Activated T-cell treated with anti-CD3 and anti-CD28 coated beads, Interleukin-2, amount 50 U/mL, for 24 hours (primary cell): ENCODE data around the gene CETP.
"Not testable (repeated sequence)": the region's sequence is repeated elsewhere in the genome, so short reads cannot be mapped to it uniquely, and the experiment has no call there.

Experiments
- DNase-seq: peaks from one replicate; pipeline ENCODE4 v3.0.0-alpha.2; 2020
- H3K27ac Mint-ChIP-seq: 2 replicates; pipeline ENCODE4 v1.8.0; 2020; ENCODE audit warnings: mild to moderate bottlenecking, mixed read lengths
- H3K27me3 Mint-ChIP-seq: 2 replicates; pipeline ENCODE4 v1.8.0; 2020; ENCODE audit warnings: mixed read lengths
- H3K36me3 Mint-ChIP-seq: 2 replicates; pipeline ENCODE4 v1.8.0; 2020; ENCODE audit warnings: low read depth, mixed read lengths
- H3K4me1 Mint-ChIP-seq: 2 replicates; pipeline ENCODE4 v1.8.0; 2020; ENCODE audit warnings: low read depth, mixed read lengths
- H3K4me3 Mint-ChIP-seq: 2 replicates; pipeline ENCODE4 v1.8.0; 2020; ENCODE audit warnings: mild to moderate bottlenecking, moderate library complexity, mixed read lengths
- H3K9me3 Mint-ChIP-seq: 2 replicates; pipeline ENCODE4 v1.8.0; 2020; ENCODE audit warnings: mixed read lengths

CETP gene

GRCh38 chr16:56977216-56977615 lies 15.5 kb downstream of the CETP start:
- Mint-ChIP-seq H3K27ac (peak overlapping the region; percentile 5), H3K36me3 (peaks cover 17% of the 10 kb centered on the region), H3K27me3 (no peaks in the 10 kb centered on the region), H3K9me3 (no peaks in the 10 kb centered on the region), H3K4me3 (no peak overlapping the region), H3K4me1 (peaks cover 57% of the 10 kb centered on the region)
- DNase-seq: no peak

GRCh38 chr16:56977823-56978430 lies 16.2 kb downstream of the CETP start:
- H3K4me1 Mint-ChIP-seq: peaks cover 61% of the 10 kb centered on the region
- no peak for DNase-seq
- H3K4me3 Mint-ChIP-seq: no peak overlapping the region
- peaks cover 24% of the 10 kb centered on the region for H3K36me3 Mint-ChIP-seq
- H3K27me3 Mint-ChIP-seq: no peaks in the 10 kb centered on the region
- no peak overlapping the region for H3K27ac Mint-ChIP-seq
- no peaks in the 10 kb centered on the region for H3K9me3 Mint-ChIP-seq

DNA sequence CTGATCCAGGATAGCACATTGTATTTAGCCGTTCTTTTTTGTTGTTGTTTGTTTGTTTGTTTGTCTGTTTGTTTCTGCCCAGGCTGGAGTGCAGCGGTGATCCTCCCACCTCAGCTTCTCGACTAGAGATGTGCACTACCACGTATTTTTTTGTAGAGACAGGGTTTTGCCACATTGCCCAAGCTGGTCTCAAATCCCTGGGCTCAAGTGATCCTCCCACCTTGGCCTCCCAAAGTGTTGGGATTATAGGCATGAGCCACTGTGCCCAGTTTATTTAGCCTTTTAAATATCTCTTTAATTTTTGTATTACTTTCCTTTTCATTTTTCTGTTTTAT lies 18.4 kb downstream of the CETP start:
- Mint-ChIP-seq H3K4me3 (no peak overlapping the region), H3K27ac (peak overlapping the region; percentile 85), H3K36me3 (peaks cover 45% of the 10 kb centered on the region), H3K9me3 (no peaks in the 10 kb centered on the region), H3K4me1 (peaks cover 64% of the 10 kb centered on the region), H3K27me3 (no peaks in the 10 kb centered on the region)
- DNase-seq: no peak

DNA sequence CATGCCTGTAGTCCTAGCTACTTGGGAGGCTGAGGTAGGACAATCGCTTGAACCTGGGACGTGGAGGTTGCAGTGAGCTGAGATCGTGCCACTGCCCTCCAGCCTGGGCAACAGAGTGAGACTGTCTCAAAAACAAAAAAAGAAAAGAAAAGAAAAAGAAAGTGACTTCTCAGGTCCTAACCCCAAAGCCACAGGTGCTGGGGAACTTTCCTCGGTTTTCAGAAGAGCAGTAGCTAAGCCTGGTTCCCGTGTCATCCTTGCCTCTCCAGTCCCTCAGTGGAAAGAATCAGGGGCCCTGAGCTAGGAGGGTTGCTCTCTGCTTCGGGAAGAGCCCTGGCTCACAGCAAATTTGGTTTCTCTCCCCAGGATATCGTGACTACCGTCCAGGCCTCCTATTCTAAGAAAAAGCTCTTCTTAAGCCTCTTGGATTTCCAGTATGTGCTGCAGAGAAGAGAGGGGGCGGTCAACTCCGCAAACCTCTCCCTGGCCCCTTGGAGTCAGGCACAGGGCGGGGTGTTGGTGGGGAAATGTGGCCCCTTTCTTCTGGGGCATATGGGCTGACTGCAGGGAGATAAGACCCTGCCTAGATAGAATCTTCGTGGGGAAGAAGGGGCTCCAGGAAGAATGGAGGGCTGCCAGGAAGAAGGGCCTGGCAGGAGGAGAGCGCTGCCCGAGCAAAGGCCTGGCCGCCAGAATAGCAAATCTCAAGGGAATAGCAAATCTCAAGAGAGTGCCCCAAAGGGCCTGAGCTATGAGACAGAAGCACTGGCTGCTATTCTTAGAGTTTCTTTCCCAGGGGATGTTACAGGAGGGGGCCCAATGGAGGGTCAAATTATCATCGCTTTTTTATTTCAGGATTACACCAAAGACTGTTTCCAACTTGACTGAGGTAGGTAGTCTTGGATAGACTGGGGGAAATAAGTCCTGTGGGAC lies 19.3 kb downstream of the CETP start:
- Mint-ChIP-seq H3K9me3 (no peaks in the 10 kb centered on the region), H3K36me3 (peaks cover 54% of the 10 kb centered on the region), H3K27me3 (no peaks in the 10 kb centered on the region), H3K27ac (peak overlapping the region; percentile 85), H3K4me1 (peaks cover 64% of the 10 kb centered on the region), H3K4me3 (no peak overlapping the region)
- DNase-seq: no peak

DNA sequence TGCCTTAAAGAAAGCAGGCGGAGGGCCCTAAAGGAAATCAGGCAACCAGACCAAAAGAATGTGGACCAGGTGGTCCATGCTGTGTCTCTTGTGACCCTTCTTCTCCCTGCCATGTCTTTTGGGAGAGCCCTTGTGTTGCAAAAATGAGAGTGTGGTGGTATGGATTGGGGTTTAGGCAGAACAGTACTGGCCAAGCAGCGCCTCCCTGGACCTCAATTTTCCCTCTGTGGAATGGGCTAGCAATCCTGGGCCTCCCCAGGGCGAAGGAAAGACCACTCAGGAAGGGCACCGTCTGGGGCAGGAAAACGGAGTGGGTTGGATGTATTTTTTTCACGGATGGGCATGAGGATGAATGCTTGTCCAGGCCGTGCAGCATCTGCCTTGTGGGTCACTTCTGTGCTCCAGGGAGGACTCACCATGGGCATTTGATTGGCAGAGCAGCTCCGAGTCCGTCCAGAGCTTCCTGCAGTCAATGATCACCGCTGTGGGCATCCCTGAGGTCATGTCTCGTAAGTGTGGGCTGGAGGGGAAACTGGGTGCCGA lies 20.1 kb downstream of the CETP start:
- no peak overlapping the region for H3K4me3 Mint-ChIP-seq
- no peaks in the 10 kb centered on the region for H3K9me3 Mint-ChIP-seq
- no peak for DNase-seq
- peak overlapping the region; percentile 85 for H3K27ac Mint-ChIP-seq
- no peaks in the 10 kb centered on the region for H3K27me3 Mint-ChIP-seq
- H3K36me3 Mint-ChIP-seq: peaks cover 57% of the 10 kb centered on the region
- peaks cover 67% of the 10 kb centered on the region for H3K4me1 Mint-ChIP-seq

DNA sequence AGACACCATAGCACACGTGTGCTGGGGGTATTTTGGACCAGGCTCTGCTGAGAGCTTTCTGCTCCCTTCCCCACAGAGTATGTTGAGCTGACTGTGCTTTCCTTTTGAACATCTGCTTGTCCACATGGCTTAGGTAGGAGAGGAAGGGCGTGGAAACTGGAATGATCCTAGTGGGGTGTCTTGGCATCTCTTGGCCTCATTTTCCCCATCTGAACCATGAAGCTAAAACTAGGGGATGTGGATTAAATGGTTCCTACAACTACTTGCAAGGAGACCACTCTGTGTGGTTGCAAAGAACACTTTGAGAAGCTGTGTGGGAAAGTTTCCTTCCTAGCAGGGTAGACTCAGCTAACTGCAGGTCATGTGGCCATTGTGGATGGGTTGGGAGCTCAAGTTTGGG lies 20.9 kb downstream of the CETP start:
- no peak for DNase-seq
- Mint-ChIP-seq H3K4me3 (no peak overlapping the region), H3K27ac (peak overlapping the region; percentile 100), H3K36me3 (peaks cover 66% of the 10 kb centered on the region), H3K4me1 (peaks cover 75% of the 10 kb centered on the region), H3K9me3 (no peaks in the 10 kb centered on the region), H3K27me3 (no peaks in the 10 kb centered on the region)

- Mint-ChIP-seq H3K4me1 (peaks cover 81% of the 10 kb centered on the region), H3K27me3 (no peaks in the 10 kb centered on the region), H3K9me3 (no peaks in the 10 kb centered on the region), H3K27ac (peak overlapping the region; percentile 100), H3K4me3 (no peak overlapping the region), H3K36me3 (peaks cover 72% of the 10 kb centered on the region)
- no peak for DNase-seq
Measured at GRCh38 chr16:56983211-56983751, 21.5 kb downstream of the CETP start.

DNA sequence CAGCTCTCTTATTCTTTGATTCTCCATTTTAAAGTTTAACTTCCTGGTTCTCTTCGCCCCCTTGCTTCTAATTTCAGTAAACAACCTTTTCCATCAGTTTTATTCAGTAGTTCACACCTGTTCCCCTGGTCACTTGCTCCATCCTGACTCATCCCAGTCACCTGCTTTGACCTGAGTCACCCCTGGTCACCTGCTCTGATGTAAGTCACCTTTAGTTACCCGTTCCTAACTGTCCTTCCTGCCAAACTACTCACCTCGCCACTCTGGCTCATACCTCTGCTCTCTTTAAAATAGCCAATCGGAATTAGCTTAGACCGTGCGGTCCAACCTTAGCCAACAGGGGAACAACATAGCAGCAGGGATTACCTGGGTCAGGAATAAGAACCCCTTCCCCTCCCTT lies 22.9 kb downstream of the CETP start:
- Mint-ChIP-seq H3K36me3 (peaks cover 85% of the 10 kb centered on the region), H3K4me3 (peak overlapping the region; percentile 5), H3K9me3 (no peaks in the 10 kb centered on the region), H3K27ac (peak overlapping the region; percentile 100), H3K4me1 (peaks cover 79% of the 10 kb centered on the region), H3K27me3 (no peaks in the 10 kb centered on the region)
- no peak for DNase-seq

- Mint-ChIP-seq H3K4me1 (peaks cover 73% of the 10 kb centered on the region), H3K27ac (peak overlapping the region; percentile 100), H3K9me3 (no peaks in the 10 kb centered on the region), H3K36me3 (peaks cover 89% of the 10 kb centered on the region), H3K4me3 (peak overlapping the region; percentile 44), H3K27me3 (no peaks in the 10 kb centered on the region)
- no peak for DNase-seq
Measured at GRCh38 chr16:56985288-56985961, 23.7 kb downstream of the CETP start.

DNA sequence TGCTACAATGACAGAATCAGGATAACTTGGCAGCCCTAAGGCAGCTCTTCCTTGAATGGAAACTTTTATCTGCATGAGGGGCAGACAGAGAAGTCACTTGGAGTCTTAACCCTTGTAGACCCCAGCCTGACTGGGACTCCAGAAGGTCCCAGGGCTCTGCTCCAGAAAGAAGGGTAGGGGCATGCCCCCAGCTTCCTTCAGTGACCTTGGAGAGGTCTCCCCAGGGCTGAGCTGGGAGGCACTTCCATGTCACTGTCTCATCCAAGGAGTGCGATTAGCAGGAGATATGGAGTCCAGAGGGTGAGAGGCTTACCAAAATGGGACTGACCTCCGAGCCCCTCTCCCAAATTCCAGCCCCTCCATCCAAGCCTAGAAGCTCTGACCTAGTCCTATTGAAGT lies 24.2 kb downstream of the CETP start:
- Mint-ChIP-seq H3K27me3 (no peaks in the 10 kb centered on the region), H3K9me3 (no peaks in the 10 kb centered on the region), H3K36me3 (peaks cover 93% of the 10 kb centered on the region), H3K4me1 (peaks cover 73% of the 10 kb centered on the region), H3K4me3 (peak overlapping the region; percentile 44), H3K27ac (peak overlapping the region; percentile 100)
- DNase-seq: no peak

- peak overlapping the region; percentile 100 for H3K4me3 Mint-ChIP-seq
- H3K36me3 Mint-ChIP-seq: peaks cover 94% of the 10 kb centered on the region
Measured at GRCh38 chr16:56986361-56986760, 24.6 kb downstream of the CETP start.

DNA sequence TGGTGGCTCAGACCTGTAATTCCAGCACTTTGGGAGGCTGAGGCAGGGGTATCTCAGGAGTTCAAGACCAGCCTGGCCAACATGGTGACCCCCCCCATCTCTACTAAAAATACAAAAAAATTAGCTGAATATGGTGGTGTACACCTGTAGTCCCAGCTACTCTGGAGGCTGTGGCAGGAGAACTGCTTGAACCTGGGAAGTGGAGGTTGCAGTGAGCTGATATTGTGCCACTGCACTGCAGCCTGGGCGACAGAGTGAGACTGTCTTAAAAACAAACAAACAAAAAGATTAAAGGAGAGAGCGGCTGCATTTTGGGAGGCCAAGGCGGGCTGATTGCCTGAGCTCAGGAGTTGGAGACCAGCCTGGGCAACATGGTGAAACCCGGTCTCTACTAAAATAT lies 25.2 kb downstream of the CETP start:
- not testable (repeated sequence) for DNase-seq, H3K9me3 Mint-ChIP-seq, H3K27me3 Mint-ChIP-seq
- H3K27ac Mint-ChIP-seq: peak overlapping the region; percentile 100
- peaks cover 68% of the 10 kb centered on the region for H3K4me1 Mint-ChIP-seq
- peaks cover 94% of the 10 kb centered on the region for H3K36me3 Mint-ChIP-seq
- peak overlapping the region; percentile 100 for H3K4me3 Mint-ChIP-seq

More at GRCh38 chr16:56986361-56986760, 24.6 kb downstream of the CETP start:
- DNase-seq: no peak
- Mint-ChIP-seq H3K27ac (peak overlapping the region; percentile 100), H3K4me1 (peaks cover 70% of the 10 kb centered on the region), H3K27me3 (no peaks in the 10 kb centered on the region), H3K9me3 (no peaks in the 10 kb centered on the region)

- peaks cover 92% of the 10 kb centered on the region for H3K36me3 Mint-ChIP-seq
- peak overlapping the region; percentile 100 for H3K4me3 Mint-ChIP-seq
Measured at GRCh38 chr16:56987692-56988091, 25.9 kb downstream of the CETP start.

GRCh38 chr16:56988161-56988947 lies 26.6 kb downstream of the CETP start:
- Mint-ChIP-seq H3K4me1 (peaks cover 67% of the 10 kb centered on the region), H3K4me3 (peak overlapping the region; percentile 100), H3K27ac (peak overlapping the region; percentile 100), H3K27me3 (no peaks in the 10 kb centered on the region), H3K36me3 (peaks cover 92% of the 10 kb centered on the region), H3K9me3 (no peaks in the 10 kb centered on the region)
- DNase-seq: peak; percentile 56

More at GRCh38 chr16:56987692-56988091, 25.9 kb downstream of the CETP start:
- Mint-ChIP-seq H3K4me1 (peaks cover 67% of the 10 kb centered on the region), H3K27me3 (no peaks in the 10 kb centered on the region), H3K9me3 (no peaks in the 10 kb centered on the region), H3K27ac (peak overlapping the region; percentile 100)
- DNase-seq: no peak
